Body of pancreas (tissue), 4 donors: ENCODE measurements around the gene SUPT20HL1. TPM values are rescaled to one million over a fixed set of nuclear protein-coding genes. Genes with fewer than 3 reads are reported as not detected.
"Not testable (repeated sequence)": the region's sequence is repeated elsewhere in the genome, so short reads cannot be mapped to it uniquely, and the experiment has no call there.

Experiments
- ATAC-seq: fragments of 150-250 bp; one replicate; pipeline ENCODE4 v1.9.1; 2016
- DNase-seq, 4 donors: peaks; one replicate each; pipeline ENCODE4 v3.0.0-alpha.2; 2019
- H3K27ac ChIP-seq, 4 donors: fragments of 200-600 bp; sonication (generic); 1 replicate in 3 of 4; 2 replicates in 1 of 4; pipeline versions ENCODE4 v1.5.1 to v1.6.1; 2016 to 2019; ENCODE audit warnings: mild to moderate bottlenecking in 1 of 4, mixed read lengths in 1 of 4, moderate library complexity in 1 of 4
- H3K27me3 ChIP-seq, 2 donors: fragments of 200-600 bp; sonication (generic); one replicate each; pipeline ENCODE4 v1.6.0; 2016; ENCODE audit warnings: mild to moderate bottlenecking in 1 of 2
- H3K36me3 ChIP-seq, 2 donors: fragments of 200-600 bp; sonication (generic); replicated peaks in 1 of 2; 2 replicates each; pipeline ENCODE4 v1.5.1; 2016; ENCODE audit warnings: low read depth in 2 of 2; ENCODE audit not compliant: insufficient read depth in 1 of 2
- H3K4me1 ChIP-seq: fragments of 200-600 bp; sonication (generic); one replicate; pipeline ENCODE4 v1.6.0; 2016
- H3K4me3 ChIP-seq, 2 donors: fragments of 200-600 bp; sonication (generic); 1 replicate in 1 of 2; 2 replicates in 1 of 2; pipeline ENCODE4 v1.5.1; 2016 to 2019
- H3K9me3 ChIP-seq, 3 donors: fragments of 200-600 bp; sonication (generic); 1 replicate in 2 of 3; 2 replicates in 1 of 3; pipeline ENCODE4 v1.5.1; 2016
- POLR2A ChIP-seq, 3 donors: fragments of 450-650 bp; IDR thresholded peaks; one replicate each; pipeline ENCODE4 v1.6.1; 2016; ENCODE audit warnings: antibody characterized with exemption in 3 of 3, mild to moderate bottlenecking in 2 of 3
- WGBS, 2 donors: methylation state at CpG; one replicate each; pipeline ENCODE4 v1.1.5; 2017; 5-methylcytosine and 5-hydroxymethylcytosine counted together
- intact Hi-C: fragments of 100-400 bp; cut with DNase I; formaldehyde crosslinking; loops from one replicate; pipeline ENCODE4 v1.15.1; 2023
- total RNA-seq, 2 donors: library from RNA; depleted of rRNA; stranded (reverse); fragments of >200 nt; gene quantifications; one replicate each; pipeline ENCODE4 v1.1.0, GENCODE V29; 2016
- TF ChIP-seq, protein P1 (sequence below), 7 experiments: fragments of 450-650 bp in 4 of 7; fragments of 200-600 bp in 3 of 7; sonication (generic) in 3 of 7; IDR thresholded peaks; one replicate each; pipeline ENCODE4 v1.5.1; 2016 to 2019; ENCODE audit warnings: antibody characterized with exemption in 7 of 7

SUPT20HL1 gene
- total RNA-seq, 2 donors from 2014 or later = 0.26 TPM; not detected in 1

DNA sequence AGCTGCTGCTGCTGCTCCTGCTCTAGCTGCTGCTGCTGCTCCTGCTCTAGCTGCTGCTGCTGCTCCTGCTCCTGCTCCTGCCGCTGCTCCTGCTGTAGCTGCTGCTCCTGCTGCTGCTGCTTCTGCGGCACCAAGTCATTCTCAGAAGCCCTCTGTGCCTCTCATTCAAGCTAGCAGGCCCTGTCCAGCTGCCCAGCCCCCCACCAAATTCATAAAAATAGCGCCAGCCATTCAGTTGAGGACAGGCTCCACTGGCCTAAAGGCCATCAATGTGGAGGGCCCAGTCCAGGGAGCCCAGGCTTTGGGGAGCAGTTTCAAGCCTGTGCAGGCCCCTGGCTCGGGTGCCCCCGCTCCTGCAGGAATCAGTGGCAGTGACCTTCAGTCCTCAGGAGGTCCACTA, 3.9 kb downstream of the SUPT20HL1 start:
- DNase-seq (no peak), ATAC-seq (no peak)
- H3K9me3 ChIP-seq = no peaks in the 10 kb centered on the region
- 50% methylated on average over 3 of the region's 5 CpGs; no CpG with 5 or more reads in 1 of the 2 donors for WGBS, 2 donors
- TF ChIP-seq, protein P1, sequence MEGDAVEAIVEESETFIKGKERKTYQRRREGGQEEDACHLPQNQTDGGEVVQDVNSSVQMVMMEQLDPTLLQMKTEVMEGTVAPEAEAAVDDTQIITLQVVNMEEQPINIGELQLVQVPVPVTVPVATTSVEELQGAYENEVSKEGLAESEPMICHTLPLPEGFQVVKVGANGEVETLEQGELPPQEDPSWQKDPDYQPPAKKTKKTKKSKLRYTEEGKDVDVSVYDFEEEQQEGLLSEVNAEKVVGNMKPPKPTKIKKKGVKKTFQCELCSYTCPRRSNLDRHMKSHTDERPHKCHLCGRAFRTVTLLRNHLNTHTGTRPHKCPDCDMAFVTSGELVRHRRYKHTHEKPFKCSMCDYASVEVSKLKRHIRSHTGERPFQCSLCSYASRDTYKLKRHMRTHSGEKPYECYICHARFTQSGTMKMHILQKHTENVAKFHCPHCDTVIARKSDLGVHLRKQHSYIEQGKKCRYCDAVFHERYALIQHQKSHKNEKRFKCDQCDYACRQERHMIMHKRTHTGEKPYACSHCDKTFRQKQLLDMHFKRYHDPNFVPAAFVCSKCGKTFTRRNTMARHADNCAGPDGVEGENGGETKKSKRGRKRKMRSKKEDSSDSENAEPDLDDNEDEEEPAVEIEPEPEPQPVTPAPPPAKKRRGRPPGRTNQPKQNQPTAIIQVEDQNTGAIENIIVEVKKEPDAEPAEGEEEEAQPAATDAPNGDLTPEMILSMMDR (IDR thresholded peaks at IDR 0.05) = no peak
- no peak for TF ChIP-seq POLR2A (IDR thresholded peaks at IDR 0.05)
- intact Hi-C loops = no loop called here
- no peak overlapping the region for H3K4me3 ChIP-seq
- no peaks in the 10 kb centered on the region for H3K36me3 ChIP-seq
- H3K4me1 ChIP-seq = no peaks in the 10 kb centered on the region
- H3K27ac ChIP-seq = no peak overlapping the region
- H3K27me3 ChIP-seq = no peaks in the 10 kb centered on the region

GRCh38 chrX:24364851-24365538, 4.6 kb downstream of the SUPT20HL1 start:
- intact Hi-C loops = no loop called here
- H3K9me3 ChIP-seq = no peaks in the 10 kb centered on the region
- no peak for ATAC-seq
- H3K4me3 ChIP-seq = no peak overlapping the region
- no peak for DNase-seq
- WGBS, 2 donors = 85 to 87% methylated on average over 3 to 14 of the region's 14 CpGs
- H3K27me3 ChIP-seq = no peaks in the 10 kb centered on the region
- TF ChIP-seq, protein P1 (IDR thresholded peaks at IDR 0.05) = no peak
- no peak for TF ChIP-seq POLR2A (IDR thresholded peaks at IDR 0.05)
- H3K4me1 ChIP-seq = no peaks in the 10 kb centered on the region
- no peak overlapping the region for H3K27ac ChIP-seq
- H3K36me3 ChIP-seq = no peaks in the 10 kb centered on the region

GRCh38 chrX:24366762-24367400, 6.4 kb downstream of the SUPT20HL1 start:
- H3K27me3 ChIP-seq, H3K9me3 ChIP-seq, intact Hi-C loops, H3K27ac ChIP-seq, H3K4me1 ChIP-seq, H3K4me3 ChIP-seq, ATAC-seq, H3K36me3 ChIP-seq, DNase-seq: not testable (repeated sequence)
- 77 to 83% methylated on average over 3 of the region's 4 CpGs for WGBS, 2 donors

DNA sequence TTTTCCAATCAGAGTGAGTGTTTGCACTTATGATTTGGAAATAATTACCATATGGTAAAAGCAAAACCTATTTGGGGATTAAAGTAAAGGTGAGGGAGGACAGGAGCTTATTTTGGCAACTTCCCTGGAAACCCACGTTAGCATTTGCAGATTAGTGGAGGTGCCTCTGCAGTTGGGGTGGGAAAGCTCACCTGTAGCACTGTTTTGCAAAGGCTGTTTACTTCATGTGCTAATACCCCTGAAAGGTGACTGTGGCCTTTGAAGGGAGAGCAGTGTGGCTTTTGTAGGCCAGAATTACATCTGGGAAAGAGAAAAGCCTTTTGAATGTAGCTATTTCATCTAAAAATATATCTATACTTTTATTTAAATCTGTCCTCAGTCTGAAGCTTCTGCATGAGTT, 9.4 kb downstream of the SUPT20HL1 start:
- intact Hi-C loops = no loop called here
- no peak overlapping the region for H3K4me3 ChIP-seq
- 25 to 46% methylated on average over 1 of the region's 1 CpG for WGBS, 2 donors
- no peaks in the 10 kb centered on the region for H3K9me3 ChIP-seq
- TF ChIP-seq, protein P1 (IDR thresholded peaks at IDR 0.05) = no peak
- TF ChIP-seq POLR2A (IDR thresholded peaks at IDR 0.05) = no peak
- DNase-seq = no peak
- no peaks in the 10 kb centered on the region for H3K4me1 ChIP-seq
- no peak overlapping the region for H3K27ac ChIP-seq
- no peaks in the 10 kb centered on the region for H3K36me3 ChIP-seq
- no peaks in the 10 kb centered on the region for H3K27me3 ChIP-seq
- ATAC-seq = no peak

DNA sequence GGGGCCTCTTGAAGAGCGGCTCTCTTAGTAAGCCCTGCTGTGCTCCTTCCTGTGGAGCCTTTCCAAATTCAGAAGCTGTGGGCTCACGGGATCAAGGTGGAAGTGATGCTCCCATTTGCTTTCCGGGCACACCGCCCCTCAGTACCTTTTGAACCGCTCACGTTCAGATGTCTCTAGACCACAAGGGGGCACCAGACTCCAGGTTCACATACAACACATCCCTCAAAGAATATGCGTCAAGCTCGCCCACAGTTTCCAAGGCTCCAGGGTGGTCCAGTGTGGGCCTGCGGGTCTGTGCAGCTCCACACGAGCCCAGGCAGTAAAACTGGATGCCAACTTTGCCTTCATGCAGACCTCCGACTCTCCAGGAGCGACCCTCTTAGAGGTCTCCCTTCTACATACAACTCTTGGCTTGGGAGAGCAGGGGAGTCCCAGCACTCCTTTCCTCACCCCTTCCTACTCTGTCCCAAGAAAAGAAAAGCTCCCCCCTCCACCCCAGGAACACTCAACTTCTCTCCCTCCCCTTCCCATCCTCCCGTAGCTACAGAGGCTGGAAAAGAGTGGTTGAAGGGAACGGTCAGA, 11.0 kb downstream of the SUPT20HL1 start:
- Histone ChIP-seq H3K36me3 (no peaks in the 10 kb centered on the region), H3K9me3 (no peaks in the 10 kb centered on the region), H3K4me1 (no peaks in the 10 kb centered on the region), H3K27ac (no peak overlapping the region), H3K4me3 (no peak overlapping the region), H3K27me3 (no peaks in the 10 kb centered on the region)
- intact Hi-C loops = no loop called here
- ATAC-seq (peak; percentile 74), DNase-seq (peak; percentile 64 to 80 (median 75))
- 11 to 44% methylated on average over 5 to 14 of the region's 14 CpGs for WGBS, 2 donors
- no peak for TF ChIP-seq POLR2A (IDR thresholded peaks at IDR 0.05)
- TF ChIP-seq, protein P1 (IDR thresholded peaks at IDR 0.05) = peak; percentile 34 to 66 (median 57)
